HCT116 (cell line): ENCODE results near the gene UFSP2. TPM values are rescaled to one million over a fixed set of nuclear protein-coding genes. Genes with fewer than 3 reads are reported as not detected.

Source experiments
- ATAC-seq: fragments of 200-7000 bp; cut with Tn5 transposase; 2 replicates; pipeline ENCODE4 v1.9.1; 2020; ENCODE audit warnings: mild to moderate bottlenecking, moderate library complexity
- BruUV-seq: library from RNA; stranded (reverse); fragments of 400-500 nt; replicated peaks from 2 replicates; lab custom pipeline; 2021; lab: Mats Ljungman, UMichigan
- CTCF ChIA-PET: fragments of 300-600 bp; sonication (Branson Sonifier 250); formaldehyde crosslinking; loops from one replicate; lab custom pipeline; 2021; ENCODE audit warnings: antibody characterized with exemption; lab: Charles Lee
- POLR2A ChIA-PET: fragments of 300-600, 350-600 bp; sonication (Branson Sonifier 250); formaldehyde crosslinking; loops from one replicate; lab custom pipeline; 2021; ENCODE audit warnings: antibody characterized with exemption; lab: Charles Lee
- RAD21 ChIA-PET, 2 experiments: fragments of 300-600 bp; sonication (Branson Sonifier 250); formaldehyde crosslinking; loops; one replicate each; lab custom pipeline; 2023; ENCODE audit warnings: low total read pairs in 2 of 2; ENCODE audit not compliant: uncharacterized antibody in 2 of 2, unreplicated experiment in 2 of 2, low non-redundant PET in 1 of 2; lab: Charles Lee
- DNase-seq: peaks from one replicate; pipeline ENCODE4 v3.0.0-alpha.2; 2010; ENCODE audit warnings: low read depth, low spot score
- H2AFZ ChIP-seq: fragments of 200-600 bp; shearing (Covaris generic), sonication (generic); 2 replicates; pipeline ENCODE4 v1.6.1; 2017; ENCODE audit warnings: low read depth, mixed run types, mixed read lengths, antibody characterized with exemption, low read length; ENCODE audit not compliant: poor library complexity, severe bottlenecking
- H3K27ac ChIP-seq: 2 replicates; pipeline ENCODE4 v1.5.1; 2012; ENCODE audit warnings: low read depth, low read length
- H3K27me3 ChIP-seq: fragments of 200-600 bp; sonication (generic); 2 replicates; pipeline ENCODE4 v1.6.1; 2016; ENCODE audit warnings: mixed run types, low read length, mixed read lengths; ENCODE audit not compliant: insufficient read depth
- H3K36me3 ChIP-seq, 2 experiments: fragments of 200-500 bp in 1 of 2; fragments of 200-600 bp in 1 of 2; sonication (Bioruptor generic) in 1 of 2; sonication (generic) in 1 of 2; 2 replicates each; pipeline versions ENCODE4 v1.5.1 to v1.6.1; 2014 to 2016; ENCODE audit warnings: low read length in 2 of 2, inconsistent platforms in 1 of 2, mixed read lengths in 1 of 2, mixed run types in 1 of 2; ENCODE audit not compliant: insufficient read depth in 2 of 2, control insufficient read depth in 1 of 2
- H3K4me1 ChIP-seq, 2 experiments: fragments of 200-600 bp in 1 of 2; sonication (generic) in 1 of 2; 2 replicates each; pipeline versions ENCODE4 v1.5.1 to v1.6.1; 2012 to 2017; ENCODE audit warnings: low read length in 2 of 2, inconsistent platforms in 1 of 2, mild to moderate bottlenecking in 1 of 2, mixed read lengths in 1 of 2, mixed run types in 1 of 2, moderate library complexity in 1 of 2; ENCODE audit not compliant: insufficient read depth in 2 of 2, control insufficient read depth in 1 of 2
- H3K4me2 ChIP-seq: fragments of 200-600 bp; sonication (generic); 2 replicates; pipeline ENCODE4 v1.6.1; 2017; ENCODE audit warnings: mixed run types, low read length, mixed read lengths
- H3K4me3 ChIP-seq, 2 experiments: fragments of 200-600 bp in 1 of 2; sonication (generic) in 1 of 2; replicated peaks in 1 of 2; 2 replicates each; pipeline ENCODE4 v1.5.1; 2011 to 2016; ENCODE audit warnings: low read length in 2 of 2, control low read depth in 1 of 2, low read depth in 1 of 2, mild to moderate bottlenecking in 1 of 2, mixed read lengths in 1 of 2, mixed run types in 1 of 2
- H3K79me2 ChIP-seq: fragments of 200-600 bp; sonication (generic); 2 replicates; pipeline ENCODE4 v1.6.1; 2017; ENCODE audit warnings: mild to moderate bottlenecking, mixed run types, low read length, moderate library complexity, mixed read lengths; ENCODE audit not compliant: insufficient read depth
- H3K9ac ChIP-seq: fragments of 200-600 bp; sonication (generic); 2 replicates; pipeline ENCODE4 v1.6.1; 2016; ENCODE audit warnings: low read length, mixed read lengths
- H3K9me2 ChIP-seq: fragments of 200-600 bp; sonication (generic), shearing (Covaris generic); 2 replicates; pipeline ENCODE4 v1.6.1; 2017; ENCODE audit warnings: mixed run types, mild to moderate bottlenecking, moderate library complexity; ENCODE audit not compliant: insufficient read depth
- H3K9me3 ChIP-seq, 2 experiments: fragments of 200-500 bp in 1 of 2; fragments of 200-600 bp in 1 of 2; sonication (Bioruptor generic) in 1 of 2; sonication (generic) in 1 of 2; 2 replicates each; pipeline ENCODE4 v1.6.1; 2014 to 2017; ENCODE audit warnings: low read length in 2 of 2, mixed read lengths in 2 of 2, inconsistent platforms in 1 of 2, low read depth in 1 of 2, mild to moderate bottlenecking in 1 of 2, mixed run types in 1 of 2, moderate library complexity in 1 of 2; ENCODE audit not compliant: control insufficient read depth in 1 of 2, insufficient read depth in 1 of 2
- H4K20me1 ChIP-seq: fragments of 200-600 bp; sonication (generic), shearing (Covaris generic); 2 replicates; pipeline ENCODE4 v1.6.1; 2017; ENCODE audit warnings: mixed run types, mild to moderate bottlenecking, moderate library complexity; ENCODE audit not compliant: insufficient read depth
- EGR1 ChIP-seq: IDR thresholded peaks from 2 replicates; pipeline ENCODE4 v1.6.1; 2012; ENCODE audit warnings: low read depth
- ELF1 ChIP-seq: IDR thresholded peaks from 2 replicates; pipeline ENCODE4 v1.6.1; 2012; ENCODE audit warnings: low read depth, borderline replicate concordance
- EZH2 ChIP-seq: fragments of 200-600 bp; sonication (generic); IDR thresholded peaks from 2 replicates; pipeline ENCODE4 v1.6.1; 2017; ENCODE audit warnings: antibody characterized with exemption, mixed run types
- EZH2phosphoT487 ChIP-seq: fragments of 200-600 bp; IDR thresholded peaks from 2 replicates; pipeline ENCODE4 v1.6.1; 2018; ENCODE audit warnings: antibody characterized with exemption, borderline replicate concordance
- RAD21 ChIP-seq: IDR thresholded peaks from 2 replicates; pipeline ENCODE4 v1.6.1; 2012; ENCODE audit warnings: low read depth, mild to moderate bottlenecking
- YY1 ChIP-seq: IDR thresholded peaks from 2 replicates; pipeline ENCODE4 v1.6.1; 2011; ENCODE audit warnings: low read length, low read depth, moderate library complexity, mild to moderate bottlenecking; ENCODE audit not compliant: insufficient replicate concordance; ENCODE audit errors: extremely low read depth
- intact Hi-C: fragments of 100-400 bp; cut with micrococcal nuclease; formaldehyde crosslinking; loops from 2 replicates; pipeline ENCODE4 v1.10.0; 2022
- total RNA-seq: library from RNA; stranded (reverse); gene quantifications from one replicate; pipeline ENCODE4 v1.2.1, GENCODE V29; 2021; ENCODE audit not compliant: unreplicated experiment
- TF ChIP-seq, protein P1 (sequence below): IDR thresholded peaks from 2 replicates; pipeline ENCODE4 v1.6.1; 2012
- TF ChIP-seq, protein P2 (sequence below): IDR thresholded peaks from 2 replicates; pipeline ENCODE4 v1.6.1; 2012; ENCODE audit warnings: low read depth

Gene UFSP2
- total RNA-seq, 1 experiment from 2014 or later = 29.4 TPM

DNA sequence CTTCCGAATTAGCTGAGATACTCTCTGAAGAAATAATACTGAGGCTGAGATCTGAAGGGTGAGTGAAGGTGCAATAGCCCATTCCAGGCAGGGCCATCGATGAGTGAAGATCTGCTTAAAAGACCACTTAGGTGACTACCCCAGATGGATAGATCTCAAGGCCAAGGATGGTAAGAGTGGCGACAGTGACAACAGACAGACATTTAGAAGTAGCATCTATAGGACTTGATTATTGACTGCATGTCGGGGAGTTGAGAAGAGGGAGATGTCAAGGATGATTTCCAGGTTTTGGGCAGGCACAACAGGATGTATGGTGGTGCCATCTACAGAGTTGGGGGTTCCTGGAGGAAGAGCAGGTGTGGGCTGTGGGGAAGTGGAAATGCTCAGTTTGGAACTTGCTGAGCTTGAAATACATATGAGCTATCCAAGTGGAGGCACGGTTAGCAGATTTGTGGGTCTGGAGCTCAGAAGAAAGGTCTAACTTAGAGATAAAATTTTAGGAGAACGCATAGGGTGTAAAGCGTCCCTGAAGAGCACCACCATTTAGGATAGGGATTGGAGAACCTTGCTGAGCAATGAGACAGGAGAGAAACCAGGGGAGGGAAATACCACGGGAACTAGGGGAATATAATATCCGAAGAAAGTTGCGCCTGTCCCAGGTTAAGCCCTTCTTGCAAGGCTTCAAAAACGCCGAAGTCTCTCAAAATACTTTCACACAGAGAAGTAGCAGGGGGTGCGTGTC, 688 bp downstream of the UFSP2 start:
- peak overlapping the region; percentile 94 for H2AFZ ChIP-seq
- ChIA-PET CTCF (no interaction called here), RAD21 (no interaction called here), POLR2A (interaction anchor here (1.2 to 1.7 kb wide), 2 partner anchors 29 to 32 kb away, joined by 3 to 4 read pairs; partner anchors contain the start of genes ANKRD37 and LRP2BP)
- H3K9me2 ChIP-seq = no peaks in the 10 kb centered on the region
- TF ChIP-seq, protein P1, sequence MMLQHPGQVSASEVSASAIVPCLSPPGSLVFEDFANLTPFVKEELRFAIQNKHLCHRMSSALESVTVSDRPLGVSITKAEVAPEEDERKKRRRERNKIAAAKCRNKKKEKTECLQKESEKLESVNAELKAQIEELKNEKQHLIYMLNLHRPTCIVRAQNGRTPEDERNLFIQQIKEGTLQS = no peak
- TF ChIP-seq EZH2 = no peak
- no peak for TF ChIP-seq YY1
- no peak for TF ChIP-seq ELF1
- peaks cover 3 to 16% of the 10 kb centered on the region in 2 experiments; a peak in 3 of 4 replicates for H3K4me1 ChIP-seq
- no peaks in the 10 kb centered on the region for H3K36me3 ChIP-seq
- peak; percentile 43 for ATAC-seq
- no peak for DNase-seq
- peak overlapping the region; percentile 74 for H3K9ac ChIP-seq
- H4K20me1 ChIP-seq = no peaks in the 10 kb centered on the region
- H3K4me2 ChIP-seq = peak overlapping the region; percentile 89
- H3K27me3 ChIP-seq = no peaks in the 10 kb centered on the region
- H3K79me2 ChIP-seq = peaks cover 9% of the 10 kb centered on the region; the same call in 1 of the 2 replicates
- intact Hi-C loops = loop anchor here (1.0 kb wide), 1 partner anchor 172 kb away; no protein-coding TSS in a partner anchor
- TSS peak; percentile 57 for BruUV-seq
- peak overlapping the region; percentile 64; the same call in 1 of the 2 replicates for H3K27ac ChIP-seq
- H3K4me3 ChIP-seq = peak overlapping the region; percentile 95
- no peaks in the 10 kb centered on the region for H3K9me3 ChIP-seq

DNA sequence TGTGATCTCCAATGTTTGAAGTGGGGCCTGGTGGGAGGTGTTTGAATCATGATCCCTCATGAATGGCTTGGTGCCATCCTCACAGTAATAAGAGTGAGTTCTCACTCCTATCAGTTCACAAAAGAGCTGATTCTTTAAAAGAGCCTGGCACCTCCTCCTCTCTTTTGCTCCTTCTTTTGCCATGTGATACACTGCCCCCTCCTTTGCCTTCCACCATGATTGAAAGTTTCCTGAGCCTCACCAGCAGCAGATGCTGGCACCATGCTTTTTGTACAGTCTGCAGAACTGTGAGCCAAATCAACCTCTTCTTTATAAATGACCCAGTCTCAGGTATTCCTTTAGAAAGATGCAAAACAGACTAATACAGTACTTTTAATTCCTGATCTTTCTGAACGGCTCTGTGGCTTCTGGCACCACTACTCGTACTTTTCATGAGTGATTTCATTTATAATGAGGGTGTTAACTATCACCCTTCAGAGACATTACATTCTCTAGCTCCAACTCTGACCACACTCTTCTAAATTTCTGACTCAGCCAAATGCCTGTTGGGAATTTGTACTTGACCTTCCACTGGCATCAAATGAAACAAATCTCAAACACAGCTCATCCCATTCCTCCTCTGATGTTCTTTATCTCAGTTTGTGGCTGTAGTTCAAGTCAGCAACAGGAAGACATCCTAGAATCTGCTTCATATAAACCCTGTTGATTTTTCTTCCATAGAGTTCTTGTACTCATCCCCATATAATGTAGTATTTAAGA, 4.2 kb downstream of the UFSP2 start:
- intact Hi-C loops = no loop called here
- Histone ChIP-seq H3K4me2 (no peak overlapping the region), H3K9ac (no peak overlapping the region), H3K27ac (no peak overlapping the region), H3K4me3 (no peak overlapping the region), H3K79me2 (peaks cover 9% of the 10 kb centered on the region; the same call in 1 of the 2 replicates), H3K9me3 (no peaks in the 10 kb centered on the region), H3K36me3 (peaks cover 0 to 6% of the 10 kb centered on the region in 2 experiments; a peak in 1 of 4 replicates), H4K20me1 (no peaks in the 10 kb centered on the region), H3K9me2 (no peaks in the 10 kb centered on the region), H3K27me3 (no peaks in the 10 kb centered on the region), H2AFZ (no peak overlapping the region), H3K4me1 (peaks cover 1 to 15% of the 10 kb centered on the region in 2 experiments; a peak in 3 of 4 replicates)
- DNase-seq (no peak), ATAC-seq (no peak)
- POLR2A ChIA-PET = no interaction called here
- BruUV-seq = no TSS peak
- CTCF ChIA-PET = no interaction called here
- RAD21 ChIA-PET = no interaction called here
- no peak for TF ChIP-seq RAD21
- no peak for TF ChIP-seq EZH2phosphoT487
- TF ChIP-seq, protein P2, sequence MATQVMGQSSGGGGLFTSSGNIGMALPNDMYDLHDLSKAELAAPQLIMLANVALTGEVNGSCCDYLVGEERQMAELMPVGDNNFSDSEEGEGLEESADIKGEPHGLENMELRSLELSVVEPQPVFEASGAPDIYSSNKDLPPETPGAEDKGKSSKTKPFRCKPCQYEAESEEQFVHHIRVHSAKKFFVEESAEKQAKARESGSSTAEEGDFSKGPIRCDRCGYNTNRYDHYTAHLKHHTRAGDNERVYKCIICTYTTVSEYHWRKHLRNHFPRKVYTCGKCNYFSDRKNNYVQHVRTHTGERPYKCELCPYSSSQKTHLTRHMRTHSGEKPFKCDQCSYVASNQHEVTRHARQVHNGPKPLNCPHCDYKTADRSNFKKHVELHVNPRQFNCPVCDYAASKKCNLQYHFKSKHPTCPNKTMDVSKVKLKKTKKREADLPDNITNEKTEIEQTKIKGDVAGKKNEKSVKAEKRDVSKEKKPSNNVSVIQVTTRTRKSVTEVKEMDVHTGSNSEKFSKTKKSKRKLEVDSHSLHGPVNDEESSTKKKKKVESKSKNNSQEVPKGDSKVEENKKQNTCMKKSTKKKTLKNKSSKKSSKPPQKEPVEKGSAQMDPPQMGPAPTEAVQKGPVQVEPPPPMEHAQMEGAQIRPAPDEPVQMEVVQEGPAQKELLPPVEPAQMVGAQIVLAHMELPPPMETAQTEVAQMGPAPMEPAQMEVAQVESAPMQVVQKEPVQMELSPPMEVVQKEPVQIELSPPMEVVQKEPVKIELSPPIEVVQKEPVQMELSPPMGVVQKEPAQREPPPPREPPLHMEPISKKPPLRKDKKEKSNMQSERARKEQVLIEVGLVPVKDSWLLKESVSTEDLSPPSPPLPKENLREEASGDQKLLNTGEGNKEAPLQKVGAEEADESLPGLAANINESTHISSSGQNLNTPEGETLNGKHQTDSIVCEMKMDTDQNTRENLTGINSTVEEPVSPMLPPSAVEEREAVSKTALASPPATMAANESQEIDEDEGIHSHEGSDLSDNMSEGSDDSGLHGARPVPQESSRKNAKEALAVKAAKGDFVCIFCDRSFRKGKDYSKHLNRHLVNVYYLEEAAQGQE = no peak
- TF ChIP-seq EGR1 = no peak
